ENCODE results near the gene LRIF1. TPM values are rescaled to one million over a fixed set of nuclear protein-coding genes. Genes with fewer than 3 reads are reported as not detected.

The LRIF1 gene
- total RNA-seq, 4 donors from 2014 or later: 6.4 to 10.2 (median 7.4) TPM

GRCh38 chr1:110990541-110990940, 26.8 kb upstream of the LRIF1 start:
- H3K36me3 ChIP-seq: no peaks in the 10 kb centered on the region
- H3K9me3 ChIP-seq: peaks cover 0 to 10% (median 0%) of the 10 kb centered on the region in 3 donors
- ATAC-seq: no peak
- TF ChIP-seq EP300 (IDR thresholded peaks at IDR 0.05) (no peak), CTCF (IDR thresholded peaks at IDR 0.05) (no peak), POLR2A (IDR thresholded peaks at IDR 0.05) (no peak), POLR2AphosphoS5 (IDR thresholded peaks at IDR 0.05) (no peak)
- no peaks in the 10 kb centered on the region for H3K27me3 ChIP-seq
- 60 to 71% methylated on average over 3 of the region's 3 CpGs for WGBS, 2 donors (ENCODE audit: low coverage in 1 of 2)
- H3K4me3 ChIP-seq: no peak overlapping the region
- no peak overlapping the region for H3K27ac ChIP-seq
- H3K4me1 ChIP-seq: no peaks in the 10 kb centered on the region

- no peak overlapping the region for H3K4me3 ChIP-seq
- no peaks in the 10 kb centered on the region for H3K36me3 ChIP-seq
- TF ChIP-seq POLR2AphosphoS5 (IDR thresholded peaks at IDR 0.05) (no peak), EP300 (IDR thresholded peaks at IDR 0.05) (no peak), CTCF (IDR thresholded peaks at IDR 0.05) (no peak), POLR2A (IDR thresholded peaks at IDR 0.05) (no peak)
- H3K9me3 ChIP-seq: peaks cover 0 to 10% (median 0%) of the 10 kb centered on the region in 3 donors
- ATAC-seq: no peak
- H3K27me3 ChIP-seq: no peaks in the 10 kb centered on the region
- H3K27ac ChIP-seq: no peak overlapping the region
- no peaks in the 10 kb centered on the region for H3K4me1 ChIP-seq
Measured at GRCh38 chr1:110986407-110986891, 22.7 kb upstream of the LRIF1 start.

GRCh38 chr1:110982320-110982719, 18.6 kb upstream of the LRIF1 start:
- TF ChIP-seq POLR2AphosphoS5 (IDR thresholded peaks at IDR 0.05): no peak
- no peak for TF ChIP-seq CTCF (IDR thresholded peaks at IDR 0.05)
- no peak for TF ChIP-seq POLR2A (IDR thresholded peaks at IDR 0.05)
- TF ChIP-seq EP300 (IDR thresholded peaks at IDR 0.05): no peak
- H3K36me3 ChIP-seq: no peaks in the 10 kb centered on the region
- peaks cover 4% of the 10 kb centered on the region for H3K27me3 ChIP-seq
- H3K4me3 ChIP-seq: no peak overlapping the region
- no peak for ATAC-seq
- H3K27ac ChIP-seq: no peak overlapping the region
- WGBS, 2 donors (ENCODE audit: low coverage in 1 of 2): 32 to 85% methylated on average over 2 of the region's 3 CpGs
- no peaks in the 10 kb centered on the region for H3K4me1 ChIP-seq
- peaks cover 0 to 30% (median 0%) of the 10 kb centered on the region in 3 donors for H3K9me3 ChIP-seq

- Histone ChIP-seq H3K4me1 (no peaks in the 10 kb centered on the region), H3K27ac (no peak overlapping the region), H3K4me3 (no peak overlapping the region), H3K9me3 (peaks cover 0 to 47% (median 0%) of the 10 kb centered on the region in 3 donors), H3K27me3 (peaks cover 4% of the 10 kb centered on the region), H3K36me3 (no peaks in the 10 kb centered on the region)
- ATAC-seq: no peak
- 75 to 78% methylated on average over 2 of the region's 2 CpGs for WGBS, 2 donors (ENCODE audit: low coverage in 1 of 2)
- TF ChIP-seq POLR2AphosphoS5 (IDR thresholded peaks at IDR 0.05) (no peak), POLR2A (IDR thresholded peaks at IDR 0.05) (no peak), EP300 (IDR thresholded peaks at IDR 0.05) (no peak), CTCF (IDR thresholded peaks at IDR 0.05) (no peak)
Measured at GRCh38 chr1:110979154-110979553, 15.4 kb upstream of the LRIF1 start.

- TF ChIP-seq POLR2A (IDR thresholded peaks at IDR 0.05) (no peak), EP300 (IDR thresholded peaks at IDR 0.05) (no peak), POLR2AphosphoS5 (IDR thresholded peaks at IDR 0.05) (no peak), CTCF (IDR thresholded peaks at IDR 0.05) (no peak)
- no peaks in the 10 kb centered on the region for H3K4me1 ChIP-seq
- no peak for ATAC-seq
- H3K36me3 ChIP-seq: no peaks in the 10 kb centered on the region
- no peak overlapping the region for H3K4me3 ChIP-seq
- peaks cover 0 to 44% (median 0%) of the 10 kb centered on the region in 3 donors for H3K9me3 ChIP-seq
- peaks cover 16% of the 10 kb centered on the region for H3K27me3 ChIP-seq
- 72 to 84% methylated on average over 3 of the region's 3 CpGs for WGBS, 2 donors (ENCODE audit: low coverage in 1 of 2)
- H3K27ac ChIP-seq: no peak overlapping the region
Measured at GRCh38 chr1:110976089-110976488, 12.4 kb upstream of the LRIF1 start.
